Peyer's patch (tissue), 4 donors: ENCODE measurements around the gene MFSD1. TPM values are rescaled to one million over a fixed set of nuclear protein-coding genes. Genes with fewer than 3 reads are reported as not detected.

Source experiments
- DNase-seq, 3 donors: peaks; one replicate each; pipeline ENCODE4 v3.0.0-alpha.2; 2017 to 2019
- H3K27ac ChIP-seq, 4 donors: fragments of 200-600 bp; sonication (generic); one replicate each; pipeline ENCODE4 v1.5.1; 2016 to 2019
- H3K27me3 ChIP-seq, 2 donors: fragments of 200-600 bp; sonication (generic); one replicate each; pipeline ENCODE4 v1.5.1; 2019
- H3K36me3 ChIP-seq, 3 donors: fragments of 200-600 bp; sonication (generic); one replicate each; pipeline ENCODE4 v1.5.1; 2016 to 2019
- H3K4me1 ChIP-seq, 4 donors: fragments of 200-600 bp; sonication (generic); one replicate each; pipeline ENCODE4 v1.5.1; 2016 to 2019
- H3K4me3 ChIP-seq, 4 donors: fragments of 200-600 bp; sonication (generic); 1 replicate in 3 of 4; 2 replicates in 1 of 4; pipeline ENCODE4 v1.5.1; 2016 to 2019; ENCODE audit warnings: mild to moderate bottlenecking in 1 of 4
- H3K9me3 ChIP-seq, 4 donors: fragments of 200-600 bp; sonication (generic); one replicate each; pipeline ENCODE4 v1.5.1; 2016 to 2019; ENCODE audit warnings: mild to moderate bottlenecking in 1 of 4
- CTCF ChIP-seq, 6 experiments: fragments of 450-650 bp in 4 of 6; fragments of 200-600 bp in 2 of 6; sonication (generic) in 1 of 6; IDR thresholded peaks; one replicate each; pipeline ENCODE4 v1.5.1; 2017 to 2019; ENCODE audit warnings: antibody characterized with exemption in 6 of 6, mild to moderate bottlenecking in 3 of 6, moderate library complexity in 1 of 6
- POLR2A ChIP-seq, 2 donors: fragments of 450-650 bp; IDR thresholded peaks; one replicate each; pipeline ENCODE4 v1.5.1; 2017; ENCODE audit warnings: antibody characterized with exemption in 2 of 2, mild to moderate bottlenecking in 2 of 2, moderate library complexity in 2 of 2
- total RNA-seq, 4 donors: library from RNA; depleted of rRNA; stranded (reverse); fragments of >200 nt; gene quantifications; one replicate each; pipeline ENCODE4 v1.1.0, GENCODE V29; 2016

The MFSD1 gene
- total RNA-seq, 4 donors from 2014 or later, result 14.9 to 48.0 (median 42.6) TPM

- no peak overlapping the region for H3K4me3 ChIP-seq
- H3K27ac ChIP-seq, result no peak overlapping the region
- no peaks in the 10 kb centered on the region for H3K27me3 ChIP-seq
- H3K4me1 ChIP-seq, result no peaks in the 10 kb centered on the region
- TF ChIP-seq POLR2A (IDR thresholded peaks at IDR 0.05), result no peak
- TF ChIP-seq CTCF (IDR thresholded peaks at IDR 0.05), result peak; percentile 41 to 72 (median 67)
- no peaks in the 10 kb centered on the region for H3K9me3 ChIP-seq
- peak in 1 of 3 donors; percentile 62 for DNase-seq
- no peaks in the 10 kb centered on the region for H3K36me3 ChIP-seq
Observed at GRCh38 chr3:158845765-158846350, 44.0 kb downstream of the MFSD1 start.

GRCh38 chr3:158846803-158847451, 45.1 kb downstream of the MFSD1 start:
- TF ChIP-seq CTCF (IDR thresholded peaks at IDR 0.05), result no peak
- no peak for TF ChIP-seq POLR2A (IDR thresholded peaks at IDR 0.05)
- H3K27ac ChIP-seq, result no peak overlapping the region
- no peak overlapping the region for H3K4me3 ChIP-seq
- no peaks in the 10 kb centered on the region for H3K27me3 ChIP-seq
- H3K36me3 ChIP-seq, result no peaks in the 10 kb centered on the region
- no peaks in the 10 kb centered on the region for H3K9me3 ChIP-seq
- DNase-seq, result no peak
- no peaks in the 10 kb centered on the region for H3K4me1 ChIP-seq

- Histone ChIP-seq H3K27me3 (no peaks in the 10 kb centered on the region), H3K4me3 (no peak overlapping the region), H3K4me1 (no peaks in the 10 kb centered on the region), H3K36me3 (no peaks in the 10 kb centered on the region), H3K9me3 (no peaks in the 10 kb centered on the region), H3K27ac (no peak overlapping the region)
- no peak for TF ChIP-seq CTCF (IDR thresholded peaks at IDR 0.05)
- no peak for TF ChIP-seq POLR2A (IDR thresholded peaks at IDR 0.05)
- DNase-seq, result no peak
Observed at GRCh38 chr3:158847452-158847821, 45.6 kb downstream of the MFSD1 start.

- DNase-seq, result no peak
- no peak for TF ChIP-seq POLR2A (IDR thresholded peaks at IDR 0.05)
- no peak for TF ChIP-seq CTCF (IDR thresholded peaks at IDR 0.05)
- Histone ChIP-seq H3K9me3 (no peaks in the 10 kb centered on the region), H3K4me3 (no peak overlapping the region), H3K27ac (no peak overlapping the region), H3K4me1 (no peaks in the 10 kb centered on the region), H3K36me3 (no peaks in the 10 kb centered on the region), H3K27me3 (no peaks in the 10 kb centered on the region)
Observed at GRCh38 chr3:158847885-158848284, 46.0 kb downstream of the MFSD1 start.

GRCh38 chr3:158849757-158850156, 47.9 kb downstream of the MFSD1 start:
- H3K9me3 ChIP-seq, result no peaks in the 10 kb centered on the region
- DNase-seq, result no peak
- no peak for TF ChIP-seq CTCF (IDR thresholded peaks at IDR 0.05)
- TF ChIP-seq POLR2A (IDR thresholded peaks at IDR 0.05), result no peak
- no peaks in the 10 kb centered on the region for H3K4me1 ChIP-seq
- no peaks in the 10 kb centered on the region for H3K36me3 ChIP-seq
- H3K4me3 ChIP-seq, result no peak overlapping the region
- H3K27me3 ChIP-seq, result no peaks in the 10 kb centered on the region
- H3K27ac ChIP-seq, result no peak overlapping the region
